HG03039 (cell line): ENCODE measurements around the gene MIS18A.
"Not testable (repeated sequence)": the region's sequence is repeated elsewhere in the genome, so short reads cannot be mapped to it uniquely, and the experiment has no call there.

ENCODE experiments used
- ATAC-seq: cut with Tn5 transposase; IDR thresholded peaks from one replicate; pipeline ENCODE4 v1.9.1; 2021; ENCODE audit warnings: mild to moderate bottlenecking, moderate library complexity; ENCODE audit not compliant: unreplicated experiment

MIS18A gene

GRCh38 chr21:32306021-32306780, 27.4 kb upstream of the MIS18A start:
- ATAC-seq, result no peak

GRCh38 chr21:32304998-32305397, 26.1 kb upstream of the MIS18A start:
- no peak for ATAC-seq

- no peak for ATAC-seq
These were observed 24.5 kb upstream of the MIS18A start for GRCh38 chr21:32303385-32303784.

- ATAC-seq, result no peak
These were observed 23.7 kb upstream of the MIS18A start for GRCh38 chr21:32302560-32302959.

GRCh38 chr21:32301596-32301995, 22.7 kb upstream of the MIS18A start:
- ATAC-seq, result no peak

- ATAC-seq, result no peak
These were observed 21.4 kb upstream of the MIS18A start for GRCh38 chr21:32300117-32300681.

GRCh38 chr21:32299695-32300094, 20.8 kb upstream of the MIS18A start:
- no peak for ATAC-seq

- ATAC-seq, result no peak
These were observed 19.8 kb upstream of the MIS18A start, which contains the start of gene MRAP for GRCh38 chr21:32298658-32299081. Gene MRAP (plus strand): TSS chr21:32298855. CDS start chr21:32298972, 117 bp downstream.

- ATAC-seq, result no peak
These were observed 19.3 kb upstream of the MIS18A start for GRCh38 chr21:32298148-32298559.

- ATAC-seq, result no peak
These were observed 18.6 kb upstream of the MIS18A start for GRCh38 chr21:32297449-32297848.

- ATAC-seq, result no peak
These were observed 6.6 kb upstream of the MIS18A start for GRCh38 chr21:32285476-32285875.

- no peak for ATAC-seq
These were observed 4.1 kb upstream of the MIS18A start for GRCh38 chr21:32282992-32283391.

GRCh38 chr21:32281531-32281930, 2.7 kb upstream of the MIS18A start:
- ATAC-seq, result no peak

GRCh38 chr21:32279377-32279680, 480 bp upstream of the MIS18A start:
- no peak for ATAC-seq

GRCh38 chr21:32278103-32278502, 746 bp downstream of the MIS18A start:
- no peak for ATAC-seq

- ATAC-seq, result no peak
These were observed 2.2 kb downstream of the MIS18A start for GRCh38 chr21:32276671-32277070.

- no peak for ATAC-seq
These were observed 8.1 kb downstream of the MIS18A start for GRCh38 chr21:32270748-32271147.

- not testable (repeated sequence) for ATAC-seq
These were observed 13.5 kb downstream of the MIS18A start for GRCh38 chr21:32265321-32265720.

GRCh38 chr21:32261929-32262328, 16.9 kb downstream of the MIS18A start:
- no peak for ATAC-seq

- ATAC-seq, result no peak
These were observed 18.7 kb downstream of the MIS18A start for GRCh38 chr21:32260130-32260529.

GRCh38 chr21:32258786-32259048, 20.1 kb downstream of the MIS18A start:
- ATAC-seq, result not testable (repeated sequence)

- ATAC-seq, result no peak
These were observed 20.7 kb downstream of the MIS18A start for GRCh38 chr21:32257962-32258785.
